Measurements from ENCODE around the gene TRIM66. TPM values are rescaled to one million over a fixed set of nuclear protein-coding genes. Genes with fewer than 3 reads are reported as not detected.

TRIM66 gene
- total and polyA plus RNA-seq, 2 of the 8 experiments (the other 6 are each of a cell fraction or from before 2014, with no cell fraction given), result 3.1 to 3.5 TPM

DNA sequence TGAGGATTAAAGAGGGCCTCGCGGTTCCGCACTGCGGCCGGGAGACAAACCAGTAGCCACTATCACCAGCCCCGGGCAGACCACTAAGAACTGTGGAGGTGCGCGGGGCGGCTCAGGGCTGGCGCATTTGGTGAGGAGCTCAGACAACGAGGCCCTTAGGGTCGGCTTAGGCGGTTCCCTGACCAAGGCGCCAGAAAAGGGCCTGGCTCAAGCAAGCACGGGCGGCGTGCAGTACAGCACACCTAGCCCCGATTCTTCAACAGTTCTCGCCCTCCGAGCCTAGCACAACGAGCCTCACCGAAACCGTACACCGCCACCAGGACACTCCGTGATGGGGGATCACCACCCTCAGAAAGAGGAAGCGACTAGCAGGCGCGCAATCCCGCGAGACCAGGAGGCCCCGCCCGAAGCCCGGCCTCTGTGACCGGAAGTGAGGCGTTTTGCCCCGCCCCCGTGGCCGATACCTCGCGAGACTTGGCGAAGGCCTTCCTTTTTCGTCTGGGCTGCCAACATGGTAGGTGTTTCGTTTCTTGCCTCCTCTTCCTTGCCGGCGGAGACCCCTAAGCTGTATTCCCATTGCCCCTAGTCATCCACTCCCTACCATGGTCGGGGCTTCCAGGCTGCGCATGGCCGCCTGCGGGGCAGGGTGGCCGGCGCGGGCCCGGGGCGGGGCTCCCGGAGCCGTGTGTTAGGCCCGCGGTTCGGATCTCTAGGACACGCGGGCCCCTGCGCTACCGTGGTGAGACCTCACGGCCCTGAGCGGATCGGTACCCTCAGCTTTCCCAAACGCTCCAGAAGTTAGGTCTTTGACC is at the start of gene TRIM66, which contains the start of gene RPL27A (continued):
- TF ChIP-seq RAD21 (IDR thresholded peaks at IDR 0.05 in 1 of 2, conservative IDR thresholded peaks at IDR 0.05 in 1 of 2; ENCODE audit: low read depth in 2 of 2, low read length in 2 of 2) (0 out of 4 replicates have a peak, but pooled peaks of 1 of the 2 experiments have one; percentile 7), TAF1 (IDR thresholded peaks at IDR 0.05; ENCODE audit: low read depth, low read length) (peak; percentile 98), TAF7 (optimal IDR thresholded peaks at IDR 0.05; ENCODE audit: borderline replicate concordance, low read depth, low read length) (peak; percentile 94), HDAC6 (IDR thresholded peaks at IDR 0.05; ENCODE audit: low read depth, low read length) (no peak), EGR1 (IDR thresholded peaks at IDR 0.05; ENCODE audit: borderline replicate concordance, low read depth, low read length) (no peak; the same call in 1 of the 2 replicates), CHD2 (IDR thresholded peaks at IDR 0.05; ENCODE audit: low read length) (peak; percentile 99), EP300 (IDR thresholded peaks at IDR 0.05; ENCODE audit: borderline replicate concordance in 1 of 2, low read depth in 2 of 2, low read length in 2 of 2) (no peak), SRF (IDR thresholded peaks at IDR 0.05; ENCODE audit: low read depth, low read length) (no peak), CBX5 (IDR thresholded peaks at IDR 0.05; ENCODE audit: low read depth, low read length) (no peak), CEBPB (IDR thresholded peaks at IDR 0.05; ENCODE audit: low read depth, low read length) (no peak)
